ENCODE data around the gene C1QTNF3.

- TF ChIP-seq CTCF (IDR thresholded peaks at IDR 0.05) (no peak), POLR2A (IDR thresholded peaks at IDR 0.05) (no peak)
Measured at GRCh38 chr5:34034534-34035327, 8.3 kb downstream of the C1QTNF3 start.
